ENCODE results near the gene LCT.
"Not testable (repeated sequence)": the region's sequence is repeated elsewhere in the genome, so short reads cannot be mapped to it uniquely, and the experiment has no call there.

LCT gene

DNA sequence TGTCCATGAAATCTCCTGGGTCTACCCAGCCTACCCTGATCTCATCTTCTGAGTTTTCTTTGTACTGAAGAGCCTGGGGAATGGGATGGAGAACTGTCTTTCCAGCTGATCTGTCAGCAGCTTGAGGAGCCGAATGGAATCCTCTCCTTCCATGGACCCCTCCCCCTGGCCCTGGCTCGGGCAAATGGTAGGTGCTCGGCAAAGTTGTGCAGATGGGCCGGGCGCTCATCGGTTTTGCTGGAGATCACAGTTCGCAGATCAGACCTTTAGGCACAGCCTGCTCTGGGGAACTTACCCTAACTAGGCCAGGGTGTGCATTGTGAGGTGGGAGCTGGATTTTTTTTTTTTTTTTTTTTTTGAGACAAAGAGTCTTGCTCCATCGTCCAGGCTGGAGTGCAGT lies 40.4 kb downstream of the LCT start:
- no peak for DNase-seq

DNA sequence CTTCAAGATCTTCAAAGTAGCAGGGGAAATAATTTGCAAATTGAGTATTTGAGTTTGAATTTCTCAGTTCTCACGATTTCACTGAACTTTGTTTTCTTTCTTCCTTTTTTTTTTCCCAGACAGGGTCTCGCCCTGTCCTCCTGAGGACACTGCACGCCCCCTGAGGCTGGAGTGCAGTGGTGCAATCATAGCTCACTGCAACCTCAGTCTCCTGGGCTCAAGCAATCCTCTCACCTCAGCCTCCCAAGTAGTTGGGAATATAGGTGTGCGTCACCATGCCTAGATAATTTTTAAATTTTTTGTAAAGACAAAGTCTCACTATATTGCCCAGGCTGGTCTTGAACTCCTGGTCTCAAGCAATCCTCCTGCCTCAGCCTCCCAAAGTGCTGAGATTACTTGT lies 41.3 kb downstream of the LCT start:
- DNase-seq, result not testable (repeated sequence)

GRCh38 chr2:135792401-135793150 lies 44.4 kb downstream of the LCT start:
- no peak for DNase-seq

- DNase-seq, result no peak
Measured at GRCh38 chr2:135791418-135792190, 45.4 kb downstream of the LCT start.

GRCh38 chr2:135790423-135790822 lies 46.6 kb downstream of the LCT start:
- DNase-seq, result no peak

DNA sequence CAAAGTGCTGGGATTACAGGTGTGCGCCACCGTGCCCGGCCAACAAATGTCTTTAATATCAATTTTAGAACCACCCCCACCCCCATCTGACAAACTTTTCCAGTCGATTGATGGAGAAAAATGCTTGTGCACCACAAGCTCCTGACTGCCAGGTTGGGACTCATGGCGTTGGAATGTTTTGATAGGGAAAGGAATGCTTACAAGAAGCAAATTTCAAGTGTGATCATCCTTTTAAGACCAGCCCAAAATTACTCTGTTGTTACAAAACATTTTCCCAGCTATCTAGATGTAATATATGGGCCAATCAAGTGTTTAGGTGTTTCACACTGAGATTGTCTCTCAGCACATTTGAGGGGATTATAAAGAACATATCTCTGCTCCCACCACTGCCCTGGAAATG lies 50.2 kb downstream of the LCT start:
- DNase-seq, result no peak

- DNase-seq, result no peak
Measured at GRCh38 chr2:135785032-135785431, 52.0 kb downstream of the LCT start.

- no peak for DNase-seq
Measured at GRCh38 chr2:135783439-135783838, 53.5 kb downstream of the LCT start.

DNA sequence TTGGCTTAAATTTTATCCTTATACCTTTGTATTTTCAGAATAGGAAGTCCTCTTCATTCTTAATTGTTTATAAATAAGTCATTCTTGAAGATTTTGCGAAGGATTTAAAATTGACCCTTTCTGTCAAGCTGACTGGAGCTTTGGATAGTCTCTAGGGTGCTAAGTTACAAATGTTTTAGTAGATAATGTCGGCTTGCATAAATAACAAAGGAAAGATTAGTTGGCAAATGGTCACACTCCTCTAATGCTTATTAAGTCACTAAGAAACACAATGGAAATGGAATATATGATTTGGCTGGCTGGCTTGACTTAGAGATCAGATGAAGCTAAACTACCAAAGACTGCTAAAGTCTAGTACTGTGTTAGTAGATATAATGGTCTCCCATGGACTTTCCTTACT lies 54.8 kb downstream of the LCT start:
- no peak for DNase-seq

DNA sequence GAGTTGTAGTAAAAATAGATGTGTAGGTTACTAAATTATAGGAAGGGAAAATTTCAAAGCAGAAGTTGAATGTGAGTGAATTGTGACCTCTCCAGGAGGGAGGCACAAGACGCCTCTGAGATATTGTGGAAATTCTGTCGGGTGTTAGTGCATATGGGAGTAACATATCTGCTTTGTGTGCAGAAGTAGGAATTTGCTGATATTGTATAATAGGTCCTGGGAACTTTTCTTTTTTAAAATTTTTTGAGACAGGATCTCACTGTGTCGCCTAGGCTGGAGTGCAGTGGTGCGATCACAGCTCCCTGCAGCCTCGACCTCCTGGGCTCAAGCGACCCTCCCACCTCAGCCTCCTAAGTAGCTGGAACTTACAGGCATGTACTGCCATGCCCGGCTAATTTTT lies 60.6 kb downstream of the LCT start:
- no peak for DNase-seq

GRCh38 chr2:135775420-135775819 lies 61.6 kb downstream of the LCT start:
- DNase-seq, result no peak

- no peak for DNase-seq
Measured at GRCh38 chr2:135773917-135774316, 63.1 kb downstream of the LCT start.

DNA sequence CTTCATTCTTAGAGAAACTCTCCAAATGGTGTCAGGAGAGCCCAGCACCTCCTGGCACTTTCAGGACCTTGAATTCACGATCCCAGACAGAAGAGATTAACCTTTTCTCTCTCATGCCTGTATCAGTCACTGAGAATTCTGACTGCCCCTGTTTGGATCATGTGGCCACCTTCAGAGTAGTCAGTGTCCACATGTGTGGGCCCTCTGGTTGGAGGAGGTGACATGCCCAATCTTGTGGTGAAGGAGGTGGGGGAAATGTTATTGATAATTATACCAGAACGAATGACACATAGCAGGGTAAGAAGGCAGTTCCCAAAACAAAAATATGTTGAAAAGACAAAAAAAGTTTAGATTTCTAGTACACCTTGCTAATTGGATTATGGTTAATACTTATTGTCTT lies 63.7 kb downstream of the LCT start:
- no peak for DNase-seq

DNA sequence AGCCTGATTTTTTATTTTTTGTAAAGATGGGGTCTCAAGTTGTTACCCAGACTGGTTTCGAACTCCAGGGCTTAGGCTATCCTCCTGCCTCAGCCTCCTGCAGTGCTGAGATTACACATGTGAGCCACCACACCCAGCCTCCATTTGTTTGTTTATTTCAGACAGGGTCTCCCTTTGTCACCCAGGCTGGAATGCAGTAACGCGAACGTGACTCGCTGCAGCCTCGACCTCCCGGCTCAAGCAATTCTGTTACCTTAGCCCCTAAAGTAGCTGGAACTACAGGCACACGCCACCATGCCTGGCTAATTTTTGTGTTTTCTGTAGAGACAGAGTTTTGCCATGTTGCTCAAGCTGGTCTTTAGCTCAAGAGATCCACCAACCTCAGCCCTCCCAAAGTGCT lies 68.1 kb downstream of the LCT start:
- DNase-seq, result no peak

- no peak for DNase-seq
Measured at GRCh38 chr2:135762530-135762929, 74.5 kb downstream of the LCT start.

GRCh38 chr2:135762022-135762421 lies 75.0 kb downstream of the LCT start:
- DNase-seq, result no peak

GRCh38 chr2:135756692-135757091 lies 80.3 kb downstream of the LCT start:
- no peak for DNase-seq

GRCh38 chr2:135755573-135755972 lies 81.4 kb downstream of the LCT start:
- DNase-seq, result no peak

GRCh38 chr2:135745545-135745944 lies 91.4 kb downstream of the LCT start:
- no peak for DNase-seq

GRCh38 chr2:135744760-135745314 lies 92.1 kb downstream of the LCT start:
- DNase-seq, result peak in 1 of 2 experiments; percentile 15

DNA sequence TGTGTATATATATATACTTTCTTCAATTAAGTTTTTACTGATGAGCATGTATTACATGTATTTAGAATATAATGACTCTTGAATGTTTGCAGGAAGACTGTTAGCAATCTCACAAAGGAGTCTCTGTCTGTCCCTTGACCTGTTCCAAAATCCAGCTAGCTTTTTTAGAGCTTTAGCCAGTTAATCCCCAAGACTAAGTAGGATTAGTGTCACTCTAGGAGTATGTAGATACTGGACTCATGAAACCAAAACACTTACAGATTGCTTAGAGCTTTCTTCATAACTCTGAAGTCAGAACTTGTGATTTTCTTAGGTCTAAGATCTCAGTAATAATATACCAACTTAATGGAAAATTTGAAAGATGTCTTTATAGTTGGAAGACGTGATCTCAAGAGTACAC lies 93.1 kb downstream of the LCT start:
- DNase-seq, result no peak

- DNase-seq, result peak; percentile 4 to 21
Measured at GRCh38 chr2:135742325-135742757, 94.6 kb downstream of the LCT start.

GRCh38 chr2:135741395-135742324 lies 95.3 kb downstream of the LCT start, which contains the start of gene UBXN4:
TSS of gene UBXN4 (plus strand) at chr2:135741855. CDS start at chr2:135741930, 75 bp downstream.
- peak; percentile 94 to 99 for DNase-seq

All from NCI-H446 (cell line).